Measurements from ENCODE around the gene IQSEC2.

Gene IQSEC2

DNA sequence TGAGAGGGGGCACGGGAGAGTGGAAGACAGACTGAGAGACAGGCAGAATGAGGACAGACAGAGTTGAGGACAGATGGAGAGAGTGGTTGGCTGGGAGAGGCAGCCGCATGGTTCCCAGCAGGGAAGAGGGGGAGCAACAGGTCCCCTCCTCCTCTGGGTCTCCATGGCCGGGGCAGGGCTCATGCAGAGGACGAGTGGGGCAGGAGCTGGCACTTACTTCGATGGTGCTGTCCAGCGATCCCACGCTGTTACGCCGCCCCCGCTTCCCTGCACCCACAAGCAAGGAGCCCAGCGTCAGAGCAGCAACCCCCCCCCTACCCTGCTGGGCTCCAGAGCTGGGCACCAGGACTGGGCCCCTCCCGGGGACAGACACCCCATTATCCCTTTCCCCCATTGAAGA lies 45.8 kb downstream of the IQSEC2 start:
- no peak for DNase-seq (ENCODE audit: low read depth)
- TF ChIP-seq, protein P1, sequence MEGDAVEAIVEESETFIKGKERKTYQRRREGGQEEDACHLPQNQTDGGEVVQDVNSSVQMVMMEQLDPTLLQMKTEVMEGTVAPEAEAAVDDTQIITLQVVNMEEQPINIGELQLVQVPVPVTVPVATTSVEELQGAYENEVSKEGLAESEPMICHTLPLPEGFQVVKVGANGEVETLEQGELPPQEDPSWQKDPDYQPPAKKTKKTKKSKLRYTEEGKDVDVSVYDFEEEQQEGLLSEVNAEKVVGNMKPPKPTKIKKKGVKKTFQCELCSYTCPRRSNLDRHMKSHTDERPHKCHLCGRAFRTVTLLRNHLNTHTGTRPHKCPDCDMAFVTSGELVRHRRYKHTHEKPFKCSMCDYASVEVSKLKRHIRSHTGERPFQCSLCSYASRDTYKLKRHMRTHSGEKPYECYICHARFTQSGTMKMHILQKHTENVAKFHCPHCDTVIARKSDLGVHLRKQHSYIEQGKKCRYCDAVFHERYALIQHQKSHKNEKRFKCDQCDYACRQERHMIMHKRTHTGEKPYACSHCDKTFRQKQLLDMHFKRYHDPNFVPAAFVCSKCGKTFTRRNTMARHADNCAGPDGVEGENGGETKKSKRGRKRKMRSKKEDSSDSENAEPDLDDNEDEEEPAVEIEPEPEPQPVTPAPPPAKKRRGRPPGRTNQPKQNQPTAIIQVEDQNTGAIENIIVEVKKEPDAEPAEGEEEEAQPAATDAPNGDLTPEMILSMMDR (IDR thresholded peaks at IDR 0.05; ENCODE audit: low read length, missing control alignments) = no peak
- no peak overlapping the region for H3K4me3 ChIP-seq (replicated peaks; ENCODE audit: low read depth, low read length)

DNA sequence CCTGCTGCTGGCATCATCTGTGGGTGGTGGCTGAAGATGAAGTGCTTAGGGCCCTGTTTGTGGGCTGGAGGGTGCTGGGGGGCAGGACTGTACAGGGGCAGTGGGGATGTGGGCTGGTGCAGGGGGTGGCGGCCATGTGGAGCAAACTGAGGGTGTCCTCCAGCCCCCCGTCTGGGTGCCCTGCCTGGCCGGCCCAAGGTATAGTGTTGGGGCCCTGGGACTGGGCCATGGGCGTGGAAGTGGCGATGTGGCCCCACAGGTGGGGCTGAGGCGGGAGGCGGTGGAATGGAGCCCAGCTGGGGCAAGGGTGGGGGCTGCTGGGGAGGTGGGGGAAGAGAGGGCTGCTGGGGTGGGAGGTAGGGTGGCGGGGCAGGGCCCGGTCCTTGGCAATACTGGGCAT lies 46.9 kb downstream of the IQSEC2 start:
- H3K4me3 ChIP-seq (replicated peaks; ENCODE audit: low read depth, low read length) = no peak overlapping the region
- TF ChIP-seq, protein P1 (IDR thresholded peaks at IDR 0.05; ENCODE audit: low read length, missing control alignments) = no peak
- no peak for DNase-seq (ENCODE audit: low read depth)

DNA sequence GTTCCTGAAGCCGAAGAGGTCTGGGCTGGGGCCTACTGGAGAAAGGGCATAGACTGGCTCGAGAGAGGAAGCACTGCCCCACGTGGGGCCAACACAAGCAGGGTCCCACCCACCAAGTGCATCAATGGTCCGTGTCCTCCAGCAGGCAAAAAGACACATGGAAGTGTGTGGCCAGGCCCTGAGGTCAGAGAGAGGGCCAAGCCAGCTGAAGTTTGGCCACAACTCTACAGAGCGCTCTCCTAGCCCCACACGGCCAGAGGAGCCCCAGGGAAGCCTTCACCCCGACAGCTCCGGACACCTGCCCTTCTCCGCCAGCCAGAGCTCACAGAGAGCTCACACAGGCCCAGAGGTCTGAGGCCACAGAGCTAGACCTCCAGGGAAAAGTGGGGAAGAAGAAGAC lies 47.8 kb downstream of the IQSEC2 start:
- DNase-seq (ENCODE audit: low read depth) = no peak
- TF ChIP-seq, protein P1 (IDR thresholded peaks at IDR 0.05; ENCODE audit: low read length, missing control alignments) = no peak
- no peak overlapping the region for H3K4me3 ChIP-seq (replicated peaks; ENCODE audit: low read depth, low read length)

DNA sequence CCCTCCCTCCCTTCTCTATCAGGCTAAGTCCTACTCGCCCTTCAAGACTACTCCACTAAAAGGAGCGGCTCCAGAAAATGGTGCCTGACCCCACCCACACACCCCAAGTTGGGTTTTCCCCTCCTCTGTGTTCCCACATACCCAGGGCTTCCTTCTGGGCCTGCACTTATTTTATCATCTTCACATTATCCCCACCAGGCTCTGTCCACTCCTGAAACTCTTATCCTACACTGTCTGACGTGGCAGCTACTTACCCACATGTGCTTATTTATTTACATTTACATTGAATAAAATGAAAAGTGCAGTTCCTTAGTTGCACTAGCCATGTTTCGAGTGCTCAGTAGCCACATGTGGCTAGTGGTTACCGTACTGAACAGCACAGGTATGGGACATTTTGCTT lies 51.3 kb downstream of the IQSEC2 start:
- no peak for DNase-seq (ENCODE audit: low read depth)
- no peak overlapping the region for H3K4me3 ChIP-seq (replicated peaks; ENCODE audit: low read depth, low read length)
- TF ChIP-seq, protein P1 (IDR thresholded peaks at IDR 0.05; ENCODE audit: low read length, missing control alignments) = no peak

DNA sequence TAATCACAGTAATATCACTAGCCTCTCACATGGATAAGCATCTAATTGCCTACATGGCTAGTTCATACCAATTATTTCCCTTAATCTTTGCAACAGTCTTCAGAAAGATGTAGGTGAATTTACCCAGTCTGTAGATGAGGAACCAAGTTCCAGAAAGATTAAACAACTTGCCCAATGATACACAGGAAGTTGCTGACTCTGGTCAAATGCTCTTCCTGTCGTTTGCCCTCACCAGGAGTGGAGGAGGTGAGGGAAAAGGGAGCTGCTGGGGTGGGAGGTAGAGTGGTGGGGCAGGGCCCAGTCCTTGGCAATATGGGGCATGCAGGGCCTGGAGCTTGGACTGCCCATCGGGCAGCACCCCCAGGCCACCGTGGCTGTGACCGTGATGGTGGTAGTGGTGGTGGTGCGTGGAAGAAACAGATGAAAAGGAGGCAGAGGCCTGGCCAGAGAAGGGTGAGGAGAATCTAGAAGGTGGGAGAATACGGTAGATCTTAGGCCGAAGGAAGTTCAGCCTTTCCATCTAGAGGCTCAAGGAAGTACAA lies 54.1 kb downstream of the IQSEC2 start:
- no peak overlapping the region for H3K4me3 ChIP-seq (replicated peaks; ENCODE audit: low read depth, low read length)
- TF ChIP-seq, protein P1 (IDR thresholded peaks at IDR 0.05; ENCODE audit: low read length, missing control alignments) = no peak
- DNase-seq (ENCODE audit: low read depth) = no peak

DNA sequence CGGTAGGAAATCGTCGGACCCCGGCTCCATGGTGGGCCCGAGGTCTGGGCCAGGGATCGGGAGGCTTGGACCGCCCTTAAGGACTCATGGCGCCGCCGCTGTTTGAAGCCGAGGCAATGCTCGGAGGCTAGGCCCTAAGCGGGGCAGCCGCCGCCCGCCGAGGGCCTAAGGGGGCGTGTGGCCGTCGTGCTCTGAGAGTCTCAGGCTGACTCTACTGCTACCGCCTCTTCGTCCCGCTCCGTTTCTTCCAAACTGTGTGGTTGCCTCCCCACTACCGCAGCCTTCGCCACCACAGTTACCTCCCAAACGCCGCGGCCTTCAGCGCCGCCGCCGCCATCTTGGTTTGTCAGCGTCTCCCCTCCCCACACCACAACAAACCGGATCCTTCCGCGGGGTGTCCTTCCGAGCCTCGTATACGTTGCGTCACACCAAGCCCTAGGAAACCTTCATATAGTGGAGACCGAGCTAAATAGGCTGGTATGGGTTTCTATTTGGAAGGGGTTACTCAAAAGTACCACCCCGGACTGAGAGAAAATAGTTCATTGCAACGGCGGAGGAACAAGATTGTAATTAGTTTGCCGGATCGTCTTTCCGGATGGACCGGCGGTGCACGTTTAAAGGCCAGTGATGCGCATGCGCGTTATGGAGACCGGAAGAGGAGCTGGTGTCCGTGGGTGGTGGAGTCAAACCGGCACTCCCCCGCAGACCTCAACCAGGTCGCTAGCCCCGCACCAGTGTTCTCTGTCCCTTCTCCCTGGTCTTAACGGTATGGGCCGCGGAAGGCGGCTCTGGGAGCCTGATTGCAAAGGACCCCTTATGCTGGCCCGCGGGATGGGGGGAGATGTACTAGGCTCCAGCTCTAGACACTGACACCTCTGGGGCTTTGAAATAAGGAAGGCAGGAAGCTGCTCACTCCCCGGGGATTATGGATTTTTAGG lies 56.3 kb downstream of the IQSEC2 start, which contains the start of gene KDM5C:
KDM5C (minus strand) TSS at position 348 of the 938 bp plus-strand sequence; CDS start at position 30, 318 bp downstream.
- peak; percentile 93 for DNase-seq (ENCODE audit: low read depth)
- peak within 1 kb of the TSS; percentile 79 for H3K4me3 ChIP-seq (replicated peaks; ENCODE audit: low read depth, low read length)
- TF ChIP-seq, protein P1 (IDR thresholded peaks at IDR 0.05; ENCODE audit: low read length, missing control alignments) = no peak
